ENCODE results near the gene SLC22A9.

Gene SLC22A9

DNA sequence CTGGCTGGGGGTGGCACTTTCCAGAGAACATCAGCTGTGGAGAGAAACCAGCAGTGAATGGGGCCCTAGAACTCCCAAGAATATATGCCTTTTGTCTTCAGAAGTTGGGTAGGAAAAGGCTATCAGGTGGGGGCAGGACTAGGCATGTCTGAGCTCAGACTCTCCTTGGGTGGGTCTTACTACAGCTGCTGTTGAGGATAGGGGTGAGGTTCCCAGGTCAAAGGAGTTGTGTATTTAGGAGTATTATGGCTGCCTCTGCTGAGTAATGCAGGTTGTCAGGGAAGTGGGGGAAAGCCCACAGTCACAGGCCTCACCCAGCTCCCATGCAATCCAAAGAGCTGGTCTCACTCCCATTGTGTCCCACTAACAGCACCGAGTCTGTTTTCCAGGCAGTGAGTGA lies 26.1 kb downstream of the SLC22A9 start:
- Histone ChIP-seq H3K27me3 (ENCODE audit: insufficient read depth, poor library complexity, severe bottlenecking) (peaks cover 9% of the 10 kb centered on the region), H3K4me3 (replicated peaks; ENCODE audit: insufficient read depth, low read length) (no peak overlapping the region), H3K27ac (replicated peaks) (no peak overlapping the region)
- no peak for DNase-seq (ENCODE audit: low read depth in 1 of 2, low spot score in 1 of 2)
- TF ChIP-seq, protein P1, sequence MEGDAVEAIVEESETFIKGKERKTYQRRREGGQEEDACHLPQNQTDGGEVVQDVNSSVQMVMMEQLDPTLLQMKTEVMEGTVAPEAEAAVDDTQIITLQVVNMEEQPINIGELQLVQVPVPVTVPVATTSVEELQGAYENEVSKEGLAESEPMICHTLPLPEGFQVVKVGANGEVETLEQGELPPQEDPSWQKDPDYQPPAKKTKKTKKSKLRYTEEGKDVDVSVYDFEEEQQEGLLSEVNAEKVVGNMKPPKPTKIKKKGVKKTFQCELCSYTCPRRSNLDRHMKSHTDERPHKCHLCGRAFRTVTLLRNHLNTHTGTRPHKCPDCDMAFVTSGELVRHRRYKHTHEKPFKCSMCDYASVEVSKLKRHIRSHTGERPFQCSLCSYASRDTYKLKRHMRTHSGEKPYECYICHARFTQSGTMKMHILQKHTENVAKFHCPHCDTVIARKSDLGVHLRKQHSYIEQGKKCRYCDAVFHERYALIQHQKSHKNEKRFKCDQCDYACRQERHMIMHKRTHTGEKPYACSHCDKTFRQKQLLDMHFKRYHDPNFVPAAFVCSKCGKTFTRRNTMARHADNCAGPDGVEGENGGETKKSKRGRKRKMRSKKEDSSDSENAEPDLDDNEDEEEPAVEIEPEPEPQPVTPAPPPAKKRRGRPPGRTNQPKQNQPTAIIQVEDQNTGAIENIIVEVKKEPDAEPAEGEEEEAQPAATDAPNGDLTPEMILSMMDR (IDR thresholded peaks at IDR 0.05; ENCODE audit: insufficient read depth, low read length) = no peak
- TF ChIP-seq SPI1 (IDR thresholded peaks at IDR 0.05; ENCODE audit: borderline replicate concordance, low read depth) (no peak), POLR2AphosphoS5 (IDR thresholded peaks at IDR 0.05; ENCODE audit: low read depth) (no peak), GABPA (IDR thresholded peaks at IDR 0.05; ENCODE audit: low read depth) (no peak)
- TF ChIP-seq, protein P2, sequence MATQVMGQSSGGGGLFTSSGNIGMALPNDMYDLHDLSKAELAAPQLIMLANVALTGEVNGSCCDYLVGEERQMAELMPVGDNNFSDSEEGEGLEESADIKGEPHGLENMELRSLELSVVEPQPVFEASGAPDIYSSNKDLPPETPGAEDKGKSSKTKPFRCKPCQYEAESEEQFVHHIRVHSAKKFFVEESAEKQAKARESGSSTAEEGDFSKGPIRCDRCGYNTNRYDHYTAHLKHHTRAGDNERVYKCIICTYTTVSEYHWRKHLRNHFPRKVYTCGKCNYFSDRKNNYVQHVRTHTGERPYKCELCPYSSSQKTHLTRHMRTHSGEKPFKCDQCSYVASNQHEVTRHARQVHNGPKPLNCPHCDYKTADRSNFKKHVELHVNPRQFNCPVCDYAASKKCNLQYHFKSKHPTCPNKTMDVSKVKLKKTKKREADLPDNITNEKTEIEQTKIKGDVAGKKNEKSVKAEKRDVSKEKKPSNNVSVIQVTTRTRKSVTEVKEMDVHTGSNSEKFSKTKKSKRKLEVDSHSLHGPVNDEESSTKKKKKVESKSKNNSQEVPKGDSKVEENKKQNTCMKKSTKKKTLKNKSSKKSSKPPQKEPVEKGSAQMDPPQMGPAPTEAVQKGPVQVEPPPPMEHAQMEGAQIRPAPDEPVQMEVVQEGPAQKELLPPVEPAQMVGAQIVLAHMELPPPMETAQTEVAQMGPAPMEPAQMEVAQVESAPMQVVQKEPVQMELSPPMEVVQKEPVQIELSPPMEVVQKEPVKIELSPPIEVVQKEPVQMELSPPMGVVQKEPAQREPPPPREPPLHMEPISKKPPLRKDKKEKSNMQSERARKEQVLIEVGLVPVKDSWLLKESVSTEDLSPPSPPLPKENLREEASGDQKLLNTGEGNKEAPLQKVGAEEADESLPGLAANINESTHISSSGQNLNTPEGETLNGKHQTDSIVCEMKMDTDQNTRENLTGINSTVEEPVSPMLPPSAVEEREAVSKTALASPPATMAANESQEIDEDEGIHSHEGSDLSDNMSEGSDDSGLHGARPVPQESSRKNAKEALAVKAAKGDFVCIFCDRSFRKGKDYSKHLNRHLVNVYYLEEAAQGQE (IDR thresholded peaks at IDR 0.05; ENCODE audit: insufficient replicate concordance, low read depth) = no peak

DNA sequence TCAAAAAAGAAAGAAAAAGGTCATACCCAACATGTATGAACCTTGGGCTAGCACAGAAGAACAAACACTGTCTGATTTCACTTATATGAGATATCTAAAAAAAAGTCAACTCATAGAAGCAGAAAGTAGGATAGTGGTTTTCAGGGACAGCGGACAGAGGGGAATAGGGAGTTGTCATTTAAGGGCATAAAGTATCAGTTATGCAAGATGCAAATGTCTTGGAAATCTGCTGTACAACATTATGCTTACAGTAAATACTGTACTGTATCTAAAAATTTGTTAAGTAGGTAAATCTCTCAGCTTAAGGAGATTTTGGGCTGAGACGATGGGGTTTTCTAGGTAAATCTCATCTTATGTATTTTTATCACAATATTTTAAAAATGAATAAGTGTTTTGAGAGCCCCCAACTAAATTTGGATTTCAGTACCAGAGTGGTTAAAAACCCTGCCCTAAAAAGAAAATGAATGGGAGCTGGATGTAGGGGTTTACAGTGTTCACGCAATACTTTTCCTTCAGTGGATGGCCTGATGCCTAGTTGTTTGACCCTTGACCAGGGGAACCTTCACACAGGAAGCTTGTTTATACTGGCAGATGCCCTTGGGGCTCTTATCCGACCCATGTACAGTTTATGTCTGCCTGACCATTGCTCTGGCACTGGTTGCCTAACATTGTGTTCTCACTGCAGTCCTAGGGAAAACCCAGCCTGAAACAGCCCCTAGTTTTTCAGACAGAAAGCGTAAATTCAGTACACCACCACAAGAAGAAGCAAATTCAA lies 34.8 kb downstream of the SLC22A9 start:
- TF ChIP-seq, protein P1 (IDR thresholded peaks at IDR 0.05; ENCODE audit: insufficient read depth, low read length) = no peak
- TF ChIP-seq POLR2AphosphoS5 (IDR thresholded peaks at IDR 0.05; ENCODE audit: low read depth) (no peak), GABPA (IDR thresholded peaks at IDR 0.05; ENCODE audit: low read depth) (no peak)
- TF ChIP-seq, protein P2 (IDR thresholded peaks at IDR 0.05; ENCODE audit: insufficient replicate concordance, low read depth) = no peak
- no peak for DNase-seq (ENCODE audit: low read depth in 1 of 2, low spot score in 1 of 2)
- no peak overlapping the region for H3K4me3 ChIP-seq (replicated peaks; ENCODE audit: insufficient read depth, low read length)

DNA sequence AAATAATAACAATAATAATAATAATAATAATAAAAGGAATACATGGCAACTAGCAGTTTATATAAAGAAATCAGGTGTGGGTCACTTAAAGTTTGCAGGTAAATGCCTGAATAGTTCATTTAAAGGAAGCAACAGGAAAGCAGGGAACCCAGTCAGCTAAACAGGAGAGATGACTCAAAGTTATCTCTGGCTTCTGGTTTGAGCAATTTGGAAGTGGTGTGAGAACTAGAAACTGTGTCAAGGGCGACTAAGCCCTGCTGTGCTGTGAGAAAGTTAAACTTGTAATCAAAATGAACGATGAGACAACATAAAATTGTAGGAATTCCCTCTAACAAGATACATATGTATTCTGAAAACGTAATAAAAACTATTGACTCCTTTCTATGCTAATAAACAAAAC lies 35.5 kb downstream of the SLC22A9 start:
- no peak for TF ChIP-seq SPI1 (IDR thresholded peaks at IDR 0.05; ENCODE audit: borderline replicate concordance, low read depth)
- no peak for TF ChIP-seq GABPA (IDR thresholded peaks at IDR 0.05; ENCODE audit: low read depth)
- TF ChIP-seq, protein P2 (IDR thresholded peaks at IDR 0.05; ENCODE audit: insufficient replicate concordance, low read depth) = no peak
- TF ChIP-seq, protein P1 (IDR thresholded peaks at IDR 0.05; ENCODE audit: insufficient read depth, low read length) = no peak
- no peak for TF ChIP-seq POLR2AphosphoS5 (IDR thresholded peaks at IDR 0.05; ENCODE audit: low read depth)
- H3K27me3 ChIP-seq (ENCODE audit: insufficient read depth, poor library complexity, severe bottlenecking) = peaks cover 2% of the 10 kb centered on the region
- no peak overlapping the region for H3K27ac ChIP-seq (replicated peaks)
- no peak overlapping the region for H3K4me3 ChIP-seq (replicated peaks; ENCODE audit: insufficient read depth, low read length)
- DNase-seq (ENCODE audit: low read depth in 1 of 2, low spot score in 1 of 2) = no peak

More for the DNA sequence above, 34.8 kb downstream of the SLC22A9 start:
- no peak overlapping the region for H3K27ac ChIP-seq (replicated peaks)
- H3K27me3 ChIP-seq (ENCODE audit: insufficient read depth, poor library complexity, severe bottlenecking) = peaks cover 2% of the 10 kb centered on the region
